Subcutaneous adipose tissue (tissue), 4 donors: ENCODE data around the gene TMEM208. TPM values are rescaled to one million over a fixed set of nuclear protein-coding genes. Genes with fewer than 3 reads are reported as not detected.

Source experiments
- CTCF ChIP-seq: fragments of 450-650 bp; IDR thresholded peaks from one replicate; pipeline ENCODE4 v1.5.1; 2016; ENCODE audit warnings: low read depth, mild to moderate bottlenecking, control low read depth, antibody characterized with exemption, moderate library complexity
- total RNA-seq, 4 donors: library from RNA; depleted of rRNA; stranded (reverse); fragments of >200 nt; gene quantifications; one replicate each; pipeline ENCODE4 v1.1.0, GENCODE V29; 2016

Gene TMEM208
- total RNA-seq, 4 donors from 2014 or later, result 21.9 to 36.1 (median 33.3) TPM

DNA sequence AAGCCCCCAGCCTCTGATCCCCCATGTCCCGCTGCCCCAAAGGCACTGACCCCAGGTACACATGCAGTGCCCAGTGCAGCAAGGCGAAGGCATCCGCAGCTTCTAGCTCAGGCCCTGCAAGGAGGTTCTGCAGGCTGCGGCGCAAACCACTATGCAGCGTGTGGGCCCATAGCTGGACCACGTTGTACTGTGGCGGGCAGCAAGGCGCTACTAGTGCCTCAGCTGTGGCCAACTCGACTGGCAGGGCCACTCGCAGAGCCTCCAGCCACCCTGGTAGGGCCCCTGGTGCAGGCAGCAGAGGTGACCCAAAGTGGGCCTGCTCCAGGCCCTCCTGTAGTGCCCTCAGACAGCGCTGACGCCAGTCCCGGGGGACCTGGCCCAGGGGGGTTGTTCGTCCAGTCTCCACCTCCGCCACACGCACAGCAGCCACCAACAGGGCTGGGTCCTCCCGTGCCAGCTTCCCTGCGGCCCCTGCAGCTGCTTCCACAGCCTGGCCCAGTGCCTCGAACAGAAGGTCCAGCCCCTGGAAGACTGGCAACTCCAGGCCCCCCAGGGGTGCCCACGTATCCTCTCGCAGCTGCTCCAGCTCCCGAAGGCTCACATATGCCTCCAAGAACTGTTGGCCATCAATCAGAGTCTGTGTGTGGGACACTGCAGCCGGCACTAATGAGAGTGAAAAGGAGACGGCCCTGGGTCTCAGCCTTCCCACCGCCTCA lies 39.6 kb upstream of the TMEM208 start:
- no peak for TF ChIP-seq CTCF

DNA sequence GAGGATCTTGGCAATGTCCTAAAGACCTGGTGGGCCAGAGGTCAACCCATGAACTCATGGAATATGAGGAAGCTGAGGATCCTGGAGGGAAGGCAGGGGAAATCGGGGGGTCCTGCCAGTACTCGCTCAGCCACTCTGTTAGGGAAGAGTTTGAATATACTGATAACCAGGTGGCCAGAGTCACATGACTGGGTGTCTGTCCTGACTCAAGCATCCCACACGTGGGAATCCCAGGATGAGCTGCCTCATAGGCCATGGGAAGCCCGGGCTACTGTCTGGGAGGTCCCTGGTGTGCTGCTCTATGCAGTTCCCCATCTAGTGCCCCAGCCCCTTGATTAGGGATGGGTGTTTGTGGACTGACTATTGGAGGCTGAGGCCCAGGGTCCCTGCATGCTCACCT lies 38.6 kb upstream of the TMEM208 start:
- no peak for TF ChIP-seq CTCF

- no peak for TF ChIP-seq CTCF
Measured at GRCh38 chr16:67188798-67189197, 38.1 kb upstream of the TMEM208 start.

DNA sequence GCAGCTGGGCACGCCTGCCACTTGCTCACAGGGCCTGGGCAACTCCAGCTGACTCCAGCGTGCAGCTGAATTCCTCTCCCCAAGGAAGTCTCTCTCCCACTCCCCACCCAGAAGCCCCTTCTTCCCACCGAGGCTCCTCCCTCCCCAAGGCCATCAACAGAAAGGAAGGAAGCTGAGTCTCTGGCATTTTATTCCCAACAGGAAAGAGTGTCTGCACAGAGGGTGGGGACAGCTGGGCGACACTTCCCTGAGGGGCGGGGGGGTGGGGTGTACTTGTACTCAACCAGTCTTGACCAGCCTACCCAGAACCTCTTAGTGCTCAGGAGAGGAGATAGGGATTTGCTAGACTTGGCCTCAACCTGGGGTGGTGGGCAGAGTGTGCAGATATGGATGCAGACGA lies 36.9 kb upstream of the TMEM208 start, which contains the start of gene EXOC3L1:
Gene EXOC3L1, minus strand, starts transcription at position 96 of the 400 bp plus-strand sequence. CDS start 460 bp downstream, outside the sequence.
- no peak for TF ChIP-seq CTCF

- TF ChIP-seq CTCF, result no peak
Measured at GRCh38 chr16:67190448-67191399, 36.2 kb upstream of the TMEM208 start.

GRCh38 chr16:67191411-67191994 lies 35.4 kb upstream of the TMEM208 start:
- TF ChIP-seq CTCF, result no peak
